Cardiac septum (tissue), 1 donor: ENCODE results near the gene RALGDS. TPM values are rescaled to one million over a fixed set of nuclear protein-coding genes. Genes with fewer than 3 reads are reported as not detected.

ENCODE experiments used
- DNase-seq: peaks from one replicate; pipeline ENCODE4 v3.0.0-alpha.2; 2020; ENCODE audit warnings: low spot score
- intact Hi-C: fragments of 100-400 bp; cut with DNase I; formaldehyde crosslinking; loops from one replicate; pipeline ENCODE4 v1.14.0; 2022
- total RNA-seq: library from RNA; stranded (reverse); fragmentation: NEBNext Ultra II Directional; extraction: Animal tissue kit (Norgen Biotek cat#: 25700); gene quantifications from one replicate; pipeline ENCODE4 v1.2.1, GENCODE V29; 2021
- donor health status: DM: no; HTN: no; CAD: no.

The RALGDS gene
- total RNA-seq, 1 donor from 2014 or later = 23.9 TPM

DNA sequence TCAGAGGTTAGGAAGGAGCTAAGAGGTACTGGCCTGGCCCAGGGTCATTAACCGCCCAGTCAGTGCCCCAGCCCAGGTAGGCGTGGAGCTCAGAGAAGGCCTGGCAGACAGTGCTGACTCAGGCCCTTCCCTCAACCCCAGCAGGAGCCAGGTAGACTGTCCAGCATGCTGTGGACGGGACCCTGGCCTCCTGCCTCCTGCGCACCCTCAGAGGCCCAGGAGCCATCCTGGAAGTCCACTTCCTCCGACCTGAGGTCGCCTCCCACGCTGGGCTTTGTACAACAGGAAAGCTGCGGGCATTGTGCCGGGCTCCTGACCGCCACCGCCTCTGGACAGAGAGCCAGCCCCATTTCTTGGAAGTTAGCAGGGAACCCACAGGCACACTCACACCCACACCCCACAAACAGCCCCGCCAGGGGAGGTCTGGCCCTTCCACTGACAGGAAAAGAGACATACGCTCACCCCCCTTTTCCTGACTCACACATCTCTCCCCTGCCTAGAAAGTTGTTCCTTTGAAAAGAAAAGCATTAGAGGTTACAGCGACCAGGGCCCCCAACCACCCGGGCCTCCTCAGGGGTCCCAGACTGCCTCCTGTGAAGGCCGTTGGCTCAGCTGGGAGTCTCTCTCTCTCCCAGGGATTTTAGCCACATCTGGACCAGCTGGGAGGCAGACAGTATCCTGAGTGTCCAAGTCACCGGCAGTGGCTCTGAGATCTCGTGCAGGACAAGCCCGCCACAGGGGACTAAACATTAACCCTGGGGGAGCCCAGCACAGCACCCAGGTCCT is 7.7 kb downstream of the RALGDS start:
- no peak for DNase-seq
- intact Hi-C loops = no loop called here

GRCh38 chr9:133112663-133113026 is 8.4 kb downstream of the RALGDS start:
- intact Hi-C loops = no loop called here
- peak; percentile 92 for DNase-seq

GRCh38 chr9:133111808-133112662 is 9.0 kb downstream of the RALGDS start:
- intact Hi-C loops = no loop called here

DNA sequence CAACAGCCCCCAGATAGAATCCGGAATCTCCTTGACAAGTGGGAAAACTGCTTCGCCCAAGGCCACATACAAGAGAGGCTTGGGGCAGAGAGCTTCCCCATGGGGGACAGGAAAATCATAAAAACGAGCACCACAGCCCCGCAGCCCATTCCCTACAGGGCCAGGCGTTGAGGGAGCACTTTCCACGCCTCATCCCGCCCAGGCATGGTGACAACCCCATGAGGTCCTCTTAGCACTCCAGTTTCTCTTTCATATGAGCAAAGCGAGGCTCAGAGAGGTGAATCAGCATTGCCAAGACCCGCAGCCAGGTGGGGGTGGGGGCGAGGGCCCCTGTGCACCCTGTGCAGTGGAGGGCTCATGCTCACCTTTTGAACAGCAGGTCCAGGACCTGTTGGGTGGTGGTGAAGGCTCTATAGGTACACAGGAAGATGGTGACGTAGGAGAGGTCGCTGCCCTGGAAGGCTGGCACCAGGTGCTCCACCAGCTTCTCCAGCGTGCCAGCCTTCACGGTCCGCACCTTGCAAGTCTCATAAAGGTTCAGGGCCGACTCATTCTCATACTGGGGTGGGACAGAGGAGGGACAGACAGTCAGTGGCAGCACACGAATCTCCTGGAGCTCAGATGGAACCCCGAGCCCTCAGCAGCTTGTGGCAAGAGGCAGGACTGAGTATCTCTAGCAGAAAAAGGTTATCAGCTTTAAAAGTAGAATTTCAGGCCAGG is 10.9 kb downstream of the RALGDS start:
- DNase-seq = no peak
- intact Hi-C loops = no loop called here

More at GRCh38 chr9:133111808-133112662, 9.0 kb downstream of the RALGDS start:
- DNase-seq = no peak

- intact Hi-C loops = no loop called here
These were observed 12.0 kb downstream of the RALGDS start for GRCh38 chr9:133108794-133109641.

GRCh38 chr9:133107961-133108793 is 12.9 kb downstream of the RALGDS start:
- no peak for DNase-seq
- intact Hi-C loops = no loop called here

More at GRCh38 chr9:133108794-133109641, 12.0 kb downstream of the RALGDS start:
- DNase-seq = no peak

- DNase-seq = no peak
- intact Hi-C loops = no loop called here
These were observed 13.8 kb downstream of the RALGDS start for GRCh38 chr9:133107245-133107722.

DNA sequence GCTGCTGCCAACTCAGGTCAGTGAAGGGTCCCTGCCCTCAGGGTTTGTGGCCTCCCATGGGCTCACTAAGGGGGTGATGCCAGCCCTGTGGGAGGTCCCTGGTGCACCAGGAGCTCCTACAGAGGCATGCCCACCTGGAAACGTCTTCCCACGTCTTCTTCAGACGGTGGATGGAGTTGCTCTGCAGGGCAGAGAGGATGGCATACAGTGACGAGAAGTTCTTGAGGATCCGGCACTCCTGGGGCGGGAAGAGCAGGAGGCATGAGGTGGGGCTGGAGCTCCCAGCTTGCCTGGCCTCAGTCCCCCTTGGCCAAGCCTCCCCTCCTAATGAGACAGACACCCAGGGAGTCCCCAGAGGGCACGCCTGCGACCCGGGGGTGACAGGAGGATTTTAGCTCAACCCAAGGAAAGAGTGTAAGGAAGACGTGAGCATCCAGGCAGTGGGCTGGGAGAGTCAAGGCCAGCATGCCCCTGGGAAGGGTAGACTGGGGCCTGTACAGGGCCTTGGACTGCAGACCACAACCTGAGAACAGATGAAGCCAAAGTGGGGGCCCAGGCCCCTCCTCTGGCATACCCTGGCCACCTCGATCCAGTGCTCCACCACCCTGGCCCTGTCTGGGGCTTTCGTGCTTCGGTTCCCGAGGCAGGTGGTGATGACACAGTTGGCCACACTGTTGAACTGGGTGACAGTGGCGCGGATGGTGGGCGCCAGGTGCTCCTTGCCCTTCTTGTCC is 14.4 kb downstream of the RALGDS start:
- no peak for DNase-seq
- intact Hi-C loops = no loop called here

DNA sequence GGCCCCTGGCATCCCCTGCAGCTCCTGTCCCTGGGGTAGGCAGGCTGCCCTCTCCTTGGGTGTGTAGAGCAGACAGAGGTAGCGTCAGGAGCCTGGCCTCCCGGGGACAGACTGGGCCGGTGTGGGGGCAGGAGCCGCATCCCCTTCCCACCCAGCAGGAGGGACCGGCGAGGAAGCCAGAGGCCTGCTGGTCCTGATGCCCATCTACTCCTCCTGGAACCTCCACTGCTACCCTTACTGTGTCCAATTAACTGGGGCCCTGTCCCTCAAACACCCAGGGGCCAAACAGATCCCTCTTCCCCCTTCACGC is 15.6 kb downstream of the RALGDS start:
- intact Hi-C loops = no loop called here
- DNase-seq = no peak

- intact Hi-C loops = loop anchor here (5.0 kb wide), 1 partner anchor 63 kb away; no protein-coding TSS in a partner anchor
- DNase-seq = no peak
These were observed 16.2 kb downstream of the RALGDS start for GRCh38 chr9:133104718-133105460.

- peak; percentile 58 for DNase-seq
- intact Hi-C loops = loop anchor here (1.0 to 5.0 kb wide), 2 partner anchors 43 to 62 kb away; no protein-coding TSS in a partner anchor
These were observed 17.0 kb downstream of the RALGDS start for GRCh38 chr9:133103987-133104505.

- intact Hi-C loops = loop anchor here (1.0 to 5.0 kb wide), 2 partner anchors 44 to 61 kb away; no protein-coding TSS in a partner anchor
- DNase-seq = peak; percentile 89
These were observed 17.7 kb downstream of the RALGDS start for GRCh38 chr9:133103183-133103986.

GRCh38 chr9:133102190-133103021 is 18.6 kb downstream of the RALGDS start:
- intact Hi-C loops = loop anchor here (1.0 to 5.0 kb wide), 2 partner anchors 45 to 60 kb away; no protein-coding TSS in a partner anchor

GRCh38 chr9:133101356-133102189 is 19.5 kb downstream of the RALGDS start:
- intact Hi-C loops = loop anchor here (5.0 kb wide), 1 partner anchor 59 kb away; no protein-coding TSS in a partner anchor
- peak; percentile 60 for DNase-seq

More at GRCh38 chr9:133102190-133103021, 18.6 kb downstream of the RALGDS start:
- DNase-seq = peak; percentile 50
